NCI-H69 (cell line): Measurements from ENCODE around the gene RPS6KB2.
"Not testable (repeated sequence)": the region's sequence is repeated elsewhere in the genome, so short reads cannot be mapped to it uniquely, and the experiment has no call there.

Source experiments
- DNase-seq: peaks from one replicate; lab custom pipeline; 2025; lab: John Stamatoyannopoulos, UW

The RPS6KB2 gene

GRCh38 chr11:67410984-67411784 lies 17.1 kb upstream of the RPS6KB2 start:
- peak; percentile 60 for DNase-seq

GRCh38 chr11:67411785-67412152 lies 16.5 kb upstream of the RPS6KB2 start:
- peak; percentile 51 for DNase-seq

- DNase-seq = no peak
Observed at GRCh38 chr11:67412495-67413179, 15.7 kb upstream of the RPS6KB2 start.

- no peak for DNase-seq
Observed at GRCh38 chr11:67413266-67413849, 14.9 kb upstream of the RPS6KB2 start.

- DNase-seq = peak; percentile 57
Observed at GRCh38 chr11:67415501-67416304, 12.6 kb upstream of the RPS6KB2 start, which contains the start of gene CARNS1. TSS of gene CARNS1 (plus strand) at chr11:67415678. CDS start at chr11:67416200, 522 bp downstream.

GRCh38 chr11:67416416-67417335 lies 11.6 kb upstream of the RPS6KB2 start:
- peak; percentile 98 for DNase-seq

GRCh38 chr11:67417425-67417824 lies 10.9 kb upstream of the RPS6KB2 start:
- DNase-seq = peak; percentile 66

GRCh38 chr11:67418476-67419281 lies 9.6 kb upstream of the RPS6KB2 start:
- DNase-seq = peak; percentile 85

- DNase-seq = no peak
Observed at GRCh38 chr11:67419325-67420049, 8.8 kb upstream of the RPS6KB2 start.

- DNase-seq = peak; percentile 49
Observed at GRCh38 chr11:67420147-67420645, 8.1 kb upstream of the RPS6KB2 start.

- DNase-seq = peak; percentile 98
Observed at GRCh38 chr11:67420646-67421429, 7.5 kb upstream of the RPS6KB2 start.

- DNase-seq = no peak
Observed at GRCh38 chr11:67421430-67422031, 6.8 kb upstream of the RPS6KB2 start.

GRCh38 chr11:67422891-67423290 lies 5.4 kb upstream of the RPS6KB2 start:
- DNase-seq = peak; percentile 20

- no peak for DNase-seq
Observed at GRCh38 chr11:67423466-67423865, 4.8 kb upstream of the RPS6KB2 start.

- no peak for DNase-seq
Observed at GRCh38 chr11:67423891-67424613, 4.2 kb upstream of the RPS6KB2 start.

- not testable (repeated sequence) for DNase-seq
Observed at GRCh38 chr11:67427364-67427859, 882 bp upstream of the RPS6KB2 start.

- DNase-seq = no peak
Observed at GRCh38 chr11:67429038-67429668, 859 bp downstream of the RPS6KB2 start.
